K562 (cell line): ENCODE results near the gene OPRL1.

Experiments
- BHLHE40 ChIP-seq: IDR thresholded peaks from 2 replicates; pipeline ENCODE4 v1.6.1; 2011; ENCODE audit warnings: low read length, improper control_type of control experiment
- ERF ChIP-seq: fragments of 450-650 bp; formaldehyde crosslinking; IDR thresholded peaks from 2 replicates; pipeline ENCODE4 v1.4.0; 2020; ENCODE audit warnings: mild to moderate bottlenecking, mixed read lengths
- FOXM1 ChIP-seq, 2 experiments: fragments of 450-650 bp in 1 of 2; sonication (generic) in 1 of 2; formaldehyde crosslinking in 1 of 2; IDR thresholded peaks; 2 replicates each; pipeline versions ENCODE4 v1.6.1 to v1.9.0; 2017 to 2022; ENCODE audit warnings: low read depth in 2 of 2, mild to moderate bottlenecking in 2 of 2, missing genetic modification reagents in 1 of 2, moderate library complexity in 1 of 2
- GTF2F1 ChIP-seq: IDR thresholded peaks from 2 replicates; pipeline ENCODE4 v1.6.1; 2011; ENCODE audit warnings: low read depth, low read length, improper control_type of control experiment
- PHF20 ChIP-seq: fragments of 450-650 bp; IDR thresholded peaks from 2 replicates; pipeline ENCODE4 v1.6.1; 2018; ENCODE audit not compliant: partially characterized antibody
- POLR2A ChIP-seq: fragments of 450-650 bp; conservative IDR thresholded peaks from 2 replicates; pipeline ENCODE4 v1.6.1; 2016
- SMC3 ChIP-seq: conservative IDR thresholded peaks from 2 replicates; pipeline ENCODE4 v1.6.1; 2011; ENCODE audit warnings: low read depth, low read length, improper control_type of control experiment; ENCODE audit not compliant: insufficient read depth
- SRSF9 ChIP-seq: fragments of 200-400 bp; formaldehyde crosslinking; IDR thresholded peaks from 2 replicates; pipeline ENCODE4 v1.6.1; 2017; ENCODE audit warnings: low read depth, low read length, borderline replicate concordance
- TRIM28 ChIP-seq: fragments of 450-650 bp; IDR thresholded peaks from 2 replicates; pipeline ENCODE4 v1.6.1; 2017
- ZFPM2 ChIP-seq: fragments of 250-450 bp; sonication (Bioruptor Pico); IDR thresholded peaks from 2 replicates; pipeline ENCODE4 v1.5.1; 2022; ENCODE audit warnings: mild to moderate bottlenecking
- ZNF274 ChIP-seq: IDR thresholded peaks from 2 replicates; pipeline ENCODE4 v1.6.1; 2011; ENCODE audit warnings: low read depth, mild to moderate bottlenecking, low read length, moderate library complexity, borderline replicate concordance
- TF ChIP-seq, protein P1 (sequence below), 3 experiments: IDR thresholded peaks in 2 of 3; conservative IDR thresholded peaks in 1 of 3; 2 replicates each; pipeline ENCODE4 v1.5.1; 2011 to 2012; ENCODE audit warnings: low read length in 3 of 3, mild to moderate bottlenecking in 3 of 3, control low read depth in 2 of 3, improper control_type of control experiment in 1 of 3, inconsistent platforms in 1 of 3, low read depth in 1 of 3, mixed read lengths in 1 of 3, moderate library complexity in 1 of 3; ENCODE audit not compliant: insufficient read depth in 2 of 3
- TF ChIP-seq, protein P2 (sequence below): sonication (generic); formaldehyde crosslinking; IDR thresholded peaks from 2 replicates; pipeline ENCODE4 v1.8.1; 2022; ENCODE audit warnings: missing genetic modification reagents
- TF ChIP-seq, protein P3 (sequence below), 2 experiments: fragments of 200-800 bp in 1 of 2; sonication (Bioruptor generic) in 1 of 2; sonication (generic) in 1 of 2; formaldehyde crosslinking in 1 of 2; IDR thresholded peaks in 1 of 2; conservative IDR thresholded peaks in 1 of 2; 2 replicates each; pipeline versions ENCODE4 v1.5.0 to v1.6.1; 2016 to 2020; ENCODE audit warnings: missing compliant biosample characterization in 1 of 2, missing genetic modification characterization in 1 of 2, missing genetic modification reagents in 1 of 2

DNA sequence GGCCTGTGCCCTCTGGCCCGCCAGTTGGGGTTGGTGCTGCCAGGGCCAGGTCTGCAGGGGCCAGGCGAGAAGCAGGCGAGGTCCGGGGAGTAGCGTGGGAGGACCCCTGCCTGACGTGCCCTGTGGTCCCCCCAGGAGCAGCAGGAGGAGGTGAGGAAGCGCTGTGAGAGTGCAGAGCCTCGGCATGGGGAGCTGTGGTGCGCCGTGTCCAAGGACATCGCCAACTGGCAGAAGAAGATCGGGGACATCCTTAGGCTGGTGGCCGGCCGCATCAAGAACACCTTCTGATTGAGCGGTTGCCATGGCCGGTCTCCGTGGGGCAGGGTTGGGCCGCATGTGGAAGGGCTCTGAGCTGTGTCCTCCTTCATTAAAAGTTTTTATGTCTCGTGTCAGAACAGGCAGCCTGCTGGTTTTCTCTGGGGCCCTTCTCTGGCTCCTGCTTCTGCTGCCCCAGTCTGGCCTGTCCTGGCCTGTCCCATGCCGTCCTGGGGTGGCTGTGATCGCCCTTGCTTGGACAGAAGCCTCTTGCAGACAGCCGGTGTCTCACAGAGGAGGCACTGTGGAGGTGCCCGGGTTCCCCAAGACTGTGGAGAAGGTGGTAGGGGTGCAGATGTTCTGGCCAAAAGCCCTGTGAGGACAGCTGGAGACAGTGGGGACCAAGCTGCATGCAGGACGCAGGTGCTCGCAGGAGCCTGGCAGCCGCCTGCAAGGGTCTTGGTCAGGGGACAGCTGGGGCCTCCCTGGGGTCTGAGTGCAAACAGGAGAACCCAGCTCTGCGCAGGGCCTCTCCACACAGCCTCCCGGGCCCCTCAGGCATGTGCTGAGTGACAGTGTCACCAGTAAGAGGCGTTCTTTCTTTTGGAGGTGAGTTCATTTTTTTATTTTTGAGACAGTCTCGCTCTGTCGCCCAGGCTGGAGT, 46.9 kb upstream of the OPRL1 start:
- TF ChIP-seq, protein P1, sequence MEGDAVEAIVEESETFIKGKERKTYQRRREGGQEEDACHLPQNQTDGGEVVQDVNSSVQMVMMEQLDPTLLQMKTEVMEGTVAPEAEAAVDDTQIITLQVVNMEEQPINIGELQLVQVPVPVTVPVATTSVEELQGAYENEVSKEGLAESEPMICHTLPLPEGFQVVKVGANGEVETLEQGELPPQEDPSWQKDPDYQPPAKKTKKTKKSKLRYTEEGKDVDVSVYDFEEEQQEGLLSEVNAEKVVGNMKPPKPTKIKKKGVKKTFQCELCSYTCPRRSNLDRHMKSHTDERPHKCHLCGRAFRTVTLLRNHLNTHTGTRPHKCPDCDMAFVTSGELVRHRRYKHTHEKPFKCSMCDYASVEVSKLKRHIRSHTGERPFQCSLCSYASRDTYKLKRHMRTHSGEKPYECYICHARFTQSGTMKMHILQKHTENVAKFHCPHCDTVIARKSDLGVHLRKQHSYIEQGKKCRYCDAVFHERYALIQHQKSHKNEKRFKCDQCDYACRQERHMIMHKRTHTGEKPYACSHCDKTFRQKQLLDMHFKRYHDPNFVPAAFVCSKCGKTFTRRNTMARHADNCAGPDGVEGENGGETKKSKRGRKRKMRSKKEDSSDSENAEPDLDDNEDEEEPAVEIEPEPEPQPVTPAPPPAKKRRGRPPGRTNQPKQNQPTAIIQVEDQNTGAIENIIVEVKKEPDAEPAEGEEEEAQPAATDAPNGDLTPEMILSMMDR (IDR thresholded peaks at IDR 0.05 in 2 of 3, conservative IDR thresholded peaks at IDR 0.05 in 1 of 3; ENCODE audit: insufficient read depth in 2 of 3, low read depth in 1 of 3, low read length in 3 of 3): no peak
- TF ChIP-seq SMC3 (no peak), ZNF274 (no peak), GTF2F1 (no peak), POLR2A (no peak), ZFPM2 (CRISPR knock-in tag) (no peak), ERF (CRISPR knock-in tag) (no peak), TRIM28 (no peak), SRSF9 (no peak), PHF20 (no peak), BHLHE40 (no peak), FOXM1 (IDR thresholded peaks at IDR 0.05; ENCODE audit: low read depth) (no peak), FOXM1 (CRISPR knock-in tag; IDR thresholded peaks at IDR 0.05; ENCODE audit: low read depth) (no peak)
- TF ChIP-seq, protein P2, sequence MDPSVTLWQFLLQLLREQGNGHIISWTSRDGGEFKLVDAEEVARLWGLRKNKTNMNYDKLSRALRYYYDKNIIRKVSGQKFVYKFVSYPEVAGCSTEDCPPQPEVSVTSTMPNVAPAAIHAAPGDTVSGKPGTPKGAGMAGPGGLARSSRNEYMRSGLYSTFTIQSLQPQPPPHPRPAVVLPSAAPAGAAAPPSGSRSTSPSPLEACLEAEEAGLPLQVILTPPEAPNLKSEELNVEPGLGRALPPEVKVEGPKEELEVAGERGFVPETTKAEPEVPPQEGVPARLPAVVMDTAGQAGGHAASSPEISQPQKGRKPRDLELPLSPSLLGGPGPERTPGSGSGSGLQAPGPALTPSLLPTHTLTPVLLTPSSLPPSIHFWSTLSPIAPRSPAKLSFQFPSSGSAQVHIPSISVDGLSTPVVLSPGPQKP (CRISPR knock-in tag): no peak
- TF ChIP-seq, protein P3, sequence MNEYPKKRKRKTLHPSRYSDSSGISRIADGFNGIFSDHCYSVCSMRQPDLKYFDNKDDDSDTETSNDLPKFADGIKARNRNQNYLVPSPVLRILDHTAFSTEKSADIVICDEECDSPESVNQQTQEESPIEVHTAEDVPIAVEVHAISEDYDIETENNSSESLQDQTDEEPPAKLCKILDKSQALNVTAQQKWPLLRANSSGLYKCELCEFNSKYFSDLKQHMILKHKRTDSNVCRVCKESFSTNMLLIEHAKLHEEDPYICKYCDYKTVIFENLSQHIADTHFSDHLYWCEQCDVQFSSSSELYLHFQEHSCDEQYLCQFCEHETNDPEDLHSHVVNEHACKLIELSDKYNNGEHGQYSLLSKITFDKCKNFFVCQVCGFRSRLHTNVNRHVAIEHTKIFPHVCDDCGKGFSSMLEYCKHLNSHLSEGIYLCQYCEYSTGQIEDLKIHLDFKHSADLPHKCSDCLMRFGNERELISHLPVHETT (CRISPR knock-in tag; conservative IDR thresholded peaks at IDR 0.05 in 1 of 2, IDR thresholded peaks at IDR 0.05 in 1 of 2): no peak
